Measurements from ENCODE around the gene AP3S2.

AP3S2 gene

GRCh38 chr15:89820666-89821611 is 72.9 kb downstream of the AP3S2 start:
- no peaks in the 10 kb centered on the region for H3K4me1 ChIP-seq (ENCODE audit: insufficient read depth, low read length)
- H3K36me3 ChIP-seq (ENCODE audit: insufficient read depth, low read length) = no peaks in the 10 kb centered on the region
- H3K9me3 ChIP-seq (ENCODE audit: low read length) = peaks cover 4% of the 10 kb centered on the region
- H3K27ac ChIP-seq (ENCODE audit: low read depth, low read length) = no peak overlapping the region
- H3K4me3 ChIP-seq (ENCODE audit: low read depth in 1 of 2, low read length in 2 of 2) = no peak overlapping the region
- no peak overlapping the region for H3K9ac ChIP-seq (ENCODE audit: low read length)
- peaks cover 5 to 16% of the 10 kb centered on the region in 2 donors for H3K27me3 ChIP-seq (ENCODE audit: control insufficient read depth in 1 of 2, insufficient read depth in 2 of 2, low read length in 2 of 2)

- Histone ChIP-seq H3K9ac (ENCODE audit: low read length) (no peak overlapping the region), H3K4me1 (ENCODE audit: insufficient read depth, low read length) (no peaks in the 10 kb centered on the region), H3K36me3 (ENCODE audit: insufficient read depth, low read length) (no peaks in the 10 kb centered on the region), H3K9me3 (ENCODE audit: low read length) (peaks cover 7% of the 10 kb centered on the region), H3K27me3 (ENCODE audit: control insufficient read depth in 1 of 2, insufficient read depth in 2 of 2, low read length in 2 of 2) (peaks cover 14 to 42% of the 10 kb centered on the region in 2 donors), H3K4me3 (ENCODE audit: low read depth in 1 of 2, low read length in 2 of 2) (no peak overlapping the region), H3K27ac (ENCODE audit: low read depth, low read length) (no peak overlapping the region)
Observed at GRCh38 chr15:89818287-89818686, 75.5 kb downstream of the AP3S2 start.

GRCh38 chr15:89817701-89818280 is 76.0 kb downstream of the AP3S2 start:
- peaks cover 7% of the 10 kb centered on the region for H3K9me3 ChIP-seq (ENCODE audit: low read length)
- no peak overlapping the region for H3K27ac ChIP-seq (ENCODE audit: low read depth, low read length)
- H3K4me1 ChIP-seq (ENCODE audit: insufficient read depth, low read length) = no peaks in the 10 kb centered on the region
- H3K9ac ChIP-seq (ENCODE audit: low read length) = no peak overlapping the region
- peaks cover 14 to 47% of the 10 kb centered on the region in 2 donors for H3K27me3 ChIP-seq (ENCODE audit: control insufficient read depth in 1 of 2, insufficient read depth in 2 of 2, low read length in 2 of 2)
- H3K36me3 ChIP-seq (ENCODE audit: insufficient read depth, low read length) = no peaks in the 10 kb centered on the region
- no peak overlapping the region for H3K4me3 ChIP-seq (ENCODE audit: low read depth in 1 of 2, low read length in 2 of 2)

GRCh38 chr15:89815769-89816168 is 78.0 kb downstream of the AP3S2 start:
- no peaks in the 10 kb centered on the region for H3K36me3 ChIP-seq (ENCODE audit: insufficient read depth, low read length)
- peaks cover 14 to 41% of the 10 kb centered on the region in 2 donors for H3K27me3 ChIP-seq (ENCODE audit: control insufficient read depth in 1 of 2, insufficient read depth in 2 of 2, low read length in 2 of 2)
- H3K27ac ChIP-seq (ENCODE audit: low read depth, low read length) = no peak overlapping the region
- no peak overlapping the region for H3K4me3 ChIP-seq (ENCODE audit: low read depth in 1 of 2, low read length in 2 of 2)
- no peak overlapping the region for H3K9ac ChIP-seq (ENCODE audit: low read length)
- H3K9me3 ChIP-seq (ENCODE audit: low read length) = peaks cover 7% of the 10 kb centered on the region
- no peaks in the 10 kb centered on the region for H3K4me1 ChIP-seq (ENCODE audit: insufficient read depth, low read length)

- Histone ChIP-seq H3K27ac (ENCODE audit: low read depth, low read length) (no peak overlapping the region), H3K36me3 (ENCODE audit: insufficient read depth, low read length) (no peaks in the 10 kb centered on the region), H3K4me3 (ENCODE audit: low read depth in 1 of 2, low read length in 2 of 2) (peak overlapping the region in 1 of 2 donors; percentile 32), H3K4me1 (ENCODE audit: insufficient read depth, low read length) (no peaks in the 10 kb centered on the region), H3K9ac (ENCODE audit: low read length) (no peak overlapping the region), H3K9me3 (ENCODE audit: low read length) (peaks cover 7% of the 10 kb centered on the region), H3K27me3 (ENCODE audit: control insufficient read depth in 1 of 2, insufficient read depth in 2 of 2, low read length in 2 of 2) (peaks cover 14 to 41% of the 10 kb centered on the region in 2 donors)
Observed at GRCh38 chr15:89814112-89814742, 79.6 kb downstream of the AP3S2 start.

- Histone ChIP-seq H3K36me3 (ENCODE audit: insufficient read depth, low read length) (no peaks in the 10 kb centered on the region), H3K4me3 (ENCODE audit: low read depth in 1 of 2, low read length in 2 of 2) (no peak overlapping the region), H3K27ac (ENCODE audit: low read depth, low read length) (no peak overlapping the region)
Observed at GRCh38 chr15:89813381-89814111, 80.2 kb downstream of the AP3S2 start.

GRCh38 chr15:89812847-89813320 is 80.9 kb downstream of the AP3S2 start:
- Histone ChIP-seq H3K4me1 (ENCODE audit: insufficient read depth, low read length) (no peaks in the 10 kb centered on the region), H3K27me3 (ENCODE audit: control insufficient read depth in 1 of 2, insufficient read depth in 2 of 2, low read length in 2 of 2) (peaks cover 14 to 41% of the 10 kb centered on the region in 2 donors), H3K9ac (ENCODE audit: low read length) (no peak overlapping the region), H3K9me3 (ENCODE audit: low read length) (peaks cover 7% of the 10 kb centered on the region), H3K27ac (ENCODE audit: low read depth, low read length) (no peak overlapping the region), H3K4me3 (ENCODE audit: low read depth in 1 of 2, low read length in 2 of 2) (no peak overlapping the region), H3K36me3 (ENCODE audit: insufficient read depth, low read length) (no peaks in the 10 kb centered on the region)

More at GRCh38 chr15:89813381-89814111, 80.2 kb downstream of the AP3S2 start:
- Histone ChIP-seq H3K27me3 (ENCODE audit: control insufficient read depth in 1 of 2, insufficient read depth in 2 of 2, low read length in 2 of 2) (peaks cover 14 to 41% of the 10 kb centered on the region in 2 donors), H3K9me3 (ENCODE audit: low read length) (peaks cover 7% of the 10 kb centered on the region), H3K4me1 (ENCODE audit: insufficient read depth, low read length) (no peaks in the 10 kb centered on the region), H3K9ac (ENCODE audit: low read length) (no peak overlapping the region)

- Histone ChIP-seq H3K27ac (ENCODE audit: low read depth, low read length) (no peak overlapping the region), H3K27me3 (ENCODE audit: control insufficient read depth in 1 of 2, insufficient read depth in 2 of 2, low read length in 2 of 2) (peaks cover 14 to 41% of the 10 kb centered on the region in 2 donors), H3K9me3 (ENCODE audit: low read length) (peaks cover 7% of the 10 kb centered on the region), H3K36me3 (ENCODE audit: insufficient read depth, low read length) (no peaks in the 10 kb centered on the region), H3K4me3 (ENCODE audit: low read depth in 1 of 2, low read length in 2 of 2) (no peak overlapping the region), H3K4me1 (ENCODE audit: insufficient read depth, low read length) (no peaks in the 10 kb centered on the region), H3K9ac (ENCODE audit: low read length) (no peak overlapping the region)
Observed at GRCh38 chr15:89812011-89812846, 81.6 kb downstream of the AP3S2 start.

GRCh38 chr15:89810837-89811236 is 83.0 kb downstream of the AP3S2 start:
- Histone ChIP-seq H3K9ac (ENCODE audit: low read length) (no peak overlapping the region), H3K27me3 (ENCODE audit: control insufficient read depth in 1 of 2, insufficient read depth in 2 of 2, low read length in 2 of 2) (peaks cover 8 to 31% of the 10 kb centered on the region in 2 donors), H3K36me3 (ENCODE audit: insufficient read depth, low read length) (no peaks in the 10 kb centered on the region), H3K4me1 (ENCODE audit: insufficient read depth, low read length) (no peaks in the 10 kb centered on the region), H3K4me3 (ENCODE audit: low read depth in 1 of 2, low read length in 2 of 2) (no peak overlapping the region), H3K27ac (ENCODE audit: low read depth, low read length) (no peak overlapping the region), H3K9me3 (ENCODE audit: low read length) (peaks cover 2% of the 10 kb centered on the region)

GRCh38 chr15:89809787-89810148 is 84.0 kb downstream of the AP3S2 start:
- Histone ChIP-seq H3K9ac (ENCODE audit: low read length) (no peak overlapping the region), H3K4me3 (ENCODE audit: low read depth in 1 of 2, low read length in 2 of 2) (no peak overlapping the region), H3K27me3 (ENCODE audit: control insufficient read depth in 1 of 2, insufficient read depth in 2 of 2, low read length in 2 of 2) (peaks cover 6 to 20% of the 10 kb centered on the region in 2 donors), H3K4me1 (ENCODE audit: insufficient read depth, low read length) (no peaks in the 10 kb centered on the region), H3K9me3 (ENCODE audit: low read length) (no peaks in the 10 kb centered on the region), H3K36me3 (ENCODE audit: insufficient read depth, low read length) (no peaks in the 10 kb centered on the region), H3K27ac (ENCODE audit: low read depth, low read length) (no peak overlapping the region)

All from muscle layer of colon (tissue), 2 donors.